Limb (tissue), 2 donors: ENCODE data around the gene JMJD1C.
"Not testable (repeated sequence)": the region's sequence is repeated elsewhere in the genome, so short reads cannot be mapped to it uniquely, and the experiment has no call there.

Experiments used
- DNase-seq, 2 donors: peaks; one replicate each; pipeline ENCODE4 v3.0.0-alpha.2; 2016; ENCODE audit errors: extremely low spot score in 2 of 2

The JMJD1C gene

GRCh38 chr10:63304146-63304545 is 161.6 kb downstream of the JMJD1C start:
- DNase-seq = no peak

GRCh38 chr10:63300801-63301200 is 165.0 kb downstream of the JMJD1C start:
- DNase-seq = no peak

- DNase-seq = no peak
Measured at GRCh38 chr10:63297941-63298340, 167.8 kb downstream of the JMJD1C start.

GRCh38 chr10:63294781-63295180 is 171.0 kb downstream of the JMJD1C start:
- no peak for DNase-seq

- not testable (repeated sequence) for DNase-seq
Measured at GRCh38 chr10:63292847-63293246, 172.9 kb downstream of the JMJD1C start.

GRCh38 chr10:63288170-63288569 is 177.6 kb downstream of the JMJD1C start:
- DNase-seq = no peak

GRCh38 chr10:63286754-63287264 is 179.0 kb downstream of the JMJD1C start:
- no peak for DNase-seq

- DNase-seq = no peak
Measured at GRCh38 chr10:63286340-63286739, 179.4 kb downstream of the JMJD1C start.

GRCh38 chr10:63283901-63284300 is 181.9 kb downstream of the JMJD1C start:
- not testable (repeated sequence) for DNase-seq

GRCh38 chr10:63283093-63283492 is 182.7 kb downstream of the JMJD1C start:
- DNase-seq = no peak

- peak in 1 of 2 donors; percentile 34 for DNase-seq
Measured at GRCh38 chr10:63281967-63282366, 183.8 kb downstream of the JMJD1C start.

- DNase-seq = no peak
Measured at GRCh38 chr10:63280386-63280785, 185.4 kb downstream of the JMJD1C start.

GRCh38 chr10:63275094-63275493 is 190.7 kb downstream of the JMJD1C start:
- no peak for DNase-seq

GRCh38 chr10:63273577-63273976 is 192.2 kb downstream of the JMJD1C start:
- DNase-seq = no peak

GRCh38 chr10:63268798-63269503 is 196.8 kb downstream of the JMJD1C start:
- DNase-seq = peak; percentile 82 to 93

GRCh38 chr10:63268149-63268797 is 197.5 kb downstream of the JMJD1C start:
- DNase-seq = peak in 1 of 2 donors; percentile 40

GRCh38 chr10:63267414-63268148 is 198.2 kb downstream of the JMJD1C start:
- DNase-seq = peak; percentile 42 to 81

- DNase-seq = peak in 1 of 2 donors; percentile 26
Measured at GRCh38 chr10:63266391-63267316, 199.1 kb downstream of the JMJD1C start.

GRCh38 chr10:63265683-63266235 is 200.0 kb downstream of the JMJD1C start:
- DNase-seq = no peak

GRCh38 chr10:63265222-63265617 is 200.6 kb downstream of the JMJD1C start:
- DNase-seq = peak; percentile 47 to 72
